Heart right ventricle (tissue), 16 donors: ENCODE results near the gene SERINC2. TPM values are rescaled to one million over a fixed set of nuclear protein-coding genes. Genes with fewer than 3 reads are reported as not detected.

Experiments
- ATAC-seq, 8 donors: fragments of 200-7000 bp; cut with Tn5 transposase; one replicate each; pipeline ENCODE4 v1.9.1; 2020; ENCODE audit warnings: mild to moderate bottlenecking in 8 of 8, moderate library complexity in 8 of 8, moderate number of reproducible peaks in 1 of 8
- DNase-seq, 2 donors: peaks; one replicate each; pipeline ENCODE4 v3.0.0-alpha.2; 2020
- H3K27ac ChIP-seq, 10 donors: fragments of 200-600 bp; sonication (generic) in 2 of 10; one replicate each; pipeline versions ENCODE4 v1.5.0 to v1.8.0; 2020 to 2022; ENCODE audit warnings: mild to moderate bottlenecking in 3 of 10
- H3K27me3 ChIP-seq, 7 donors: fragments of 200-600 bp; one replicate each; pipeline ENCODE4 v1.8.0; 2021 to 2022; ENCODE audit warnings: mild to moderate bottlenecking in 2 of 7
- H3K36me3 ChIP-seq, 9 donors: fragments of 200-600 bp; sonication (generic) in 1 of 9; one replicate each; pipeline versions ENCODE4 v1.5.0 to v1.8.0; 2020 to 2022; ENCODE audit warnings: mild to moderate bottlenecking in 2 of 9
- H3K4me1 ChIP-seq, 9 donors: fragments of 200-600 bp; sonication (generic) in 1 of 9; one replicate each; pipeline versions ENCODE4 v1.5.0 to v1.8.0; 2020 to 2022; ENCODE audit warnings: mild to moderate bottlenecking in 4 of 9
- H3K4me3 ChIP-seq, 10 donors: fragments of 200-600 bp; sonication (generic) in 2 of 10; one replicate each; pipeline versions ENCODE4 v1.5.0 to v1.8.0; 2020 to 2022; ENCODE audit warnings: mild to moderate bottlenecking in 7 of 10, moderate library complexity in 2 of 10
- H3K9me3 ChIP-seq, 11 donors: fragments of 200-600 bp in 10 of 11; sonication (generic) in 2 of 11; one replicate each; pipeline versions ENCODE4 v1.5.0 to v1.8.0; 2013 to 2022; ENCODE audit warnings: mild to moderate bottlenecking in 2 of 11, control low read depth in 1 of 11, moderate library complexity in 1 of 11
- WGBS, 2 donors: extraction: QIAGEN DNeasy Blood & Tissue Kit; methylation state at CpG; one replicate each; pipeline ENCODE4 v1.1.7; 2013; ENCODE audit warnings: inconsistent platforms in 1 of 2; 5-methylcytosine and 5-hydroxymethylcytosine counted together
- intact Hi-C, 10 donors: fragments of 100-400 bp; cut with DNase I; formaldehyde crosslinking; loops; one replicate each; pipeline versions ENCODE4 v1.11.1 to v1.14.2; 2022
- polyA plus RNA-seq, 2 donors: library from polyadenylated mRNA; stranded (reverse); fragments of 200-250 nt; gene quantifications; one replicate each; pipeline ENCODE4 v1.2.3, GENCODE V29; 2013
- total RNA-seq, 10 donors: library from RNA; stranded (reverse); fragmentation: NEBNext Ultra II Directional in 3 of 10; extraction: Animal tissue kit (Norgen Biotek cat#: 25700) in 3 of 10; gene quantifications; one replicate each; pipeline versions ENCODE4 v1.2.1 to v1.2.4, GENCODE V29; 2021 to 2023
- TF ChIP-seq, protein P1 (sequence below), 9 donors: fragments of 200-600 bp; sonication (generic) in 2 of 9; IDR thresholded peaks; one replicate each; pipeline versions ENCODE4 v1.5.0 to v1.8.0; 2021 to 2022; ENCODE audit warnings: antibody characterized with exemption in 9 of 9, mild to moderate bottlenecking in 5 of 9, moderate library complexity in 1 of 9
- donor health status: Arrhythmogenic right ventricular cardiomyopathy.
- donor health status: ischemic (EF 13 %, LVEDD 7.1; RV severe dilation, severe dysfunction).
- donor health status: healthy with polysubstance abuse.
- donor health status: DM: no; HTN: yes; CAD: no.
- donor health status: DM: no; HTN: no; CAD: no.
- donor health status: ischemic (EF 25% LVEDD 6.9; RV normal size, moderate dysfunction).
- donor health status: ischemic (EF 25% LVEDD 5.7; RV mildly dilated, moderate dysfunction).
- donor health status: healthy.
- donor health status: DM: yes; HTN: yes; CAD: no.
- donor health status: Ischemic cardiomyopathy.
- donor health status: ischemic (EF 35%, LVEDD 5.7; RV mildly dilated, moderate dysfunction).
- donor health status: nonischemic (EF 11% LVEDD 7.7; RV severe dilation, severe dysfunction).
- donor health status: DM: yes; HTN: yes; CAD: no.
- donor health status: PGD.
- donor health status: ischemic (EF 29% LVEDD 5.4; RV normal size, mild dysfunction).
- donor health status: nonischemic (EF 23%, LVEDD 6.1; RV moderate dilation, normal function).

The SERINC2 gene
- total and polyA plus RNA-seq, 12 donors, result 0.71 to 7.6 (median 1.9) TPM

DNA sequence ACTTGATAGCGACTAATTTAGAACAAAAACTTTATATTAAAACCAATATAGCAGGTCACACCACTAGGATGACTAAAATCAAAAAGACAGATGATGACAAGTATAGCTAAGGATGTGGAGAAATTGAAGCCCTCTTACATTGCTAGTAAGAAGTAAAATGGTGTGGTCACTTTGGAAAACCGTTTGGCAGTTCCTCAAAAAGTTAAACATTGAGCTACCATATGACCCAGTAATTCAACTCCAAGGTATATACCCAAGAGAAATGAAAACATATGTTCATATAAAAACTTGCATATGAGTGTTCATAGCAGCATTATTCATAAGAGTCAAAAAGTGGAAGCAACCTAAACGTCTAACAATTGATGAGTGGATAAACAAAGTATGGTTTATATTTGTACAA is 13.0 kb upstream of the SERINC2 start:
- peaks cover 0 to 17% (median under 1%) of the 10 kb centered on the region in 9 donors for H3K4me1 ChIP-seq
- no peaks in the 10 kb centered on the region for H3K27me3 ChIP-seq
- H3K36me3 ChIP-seq, result no peaks in the 10 kb centered on the region
- WGBS, 2 donors, result 67 to 79% methylated on average over 3 of the region's 3 CpGs
- intact Hi-C loops, result loop anchor here in 4 of 10 donors (5.0 to 10.0 kb wide), 2 partner anchors 145 to 147 kb away; no protein-coding TSS in a partner anchor
- DNase-seq (no peak), ATAC-seq (no peak)
- H3K27ac ChIP-seq, result no peak overlapping the region
- H3K4me3 ChIP-seq, result no peak overlapping the region
- no peaks in the 10 kb centered on the region for H3K9me3 ChIP-seq
- TF ChIP-seq, protein P1, sequence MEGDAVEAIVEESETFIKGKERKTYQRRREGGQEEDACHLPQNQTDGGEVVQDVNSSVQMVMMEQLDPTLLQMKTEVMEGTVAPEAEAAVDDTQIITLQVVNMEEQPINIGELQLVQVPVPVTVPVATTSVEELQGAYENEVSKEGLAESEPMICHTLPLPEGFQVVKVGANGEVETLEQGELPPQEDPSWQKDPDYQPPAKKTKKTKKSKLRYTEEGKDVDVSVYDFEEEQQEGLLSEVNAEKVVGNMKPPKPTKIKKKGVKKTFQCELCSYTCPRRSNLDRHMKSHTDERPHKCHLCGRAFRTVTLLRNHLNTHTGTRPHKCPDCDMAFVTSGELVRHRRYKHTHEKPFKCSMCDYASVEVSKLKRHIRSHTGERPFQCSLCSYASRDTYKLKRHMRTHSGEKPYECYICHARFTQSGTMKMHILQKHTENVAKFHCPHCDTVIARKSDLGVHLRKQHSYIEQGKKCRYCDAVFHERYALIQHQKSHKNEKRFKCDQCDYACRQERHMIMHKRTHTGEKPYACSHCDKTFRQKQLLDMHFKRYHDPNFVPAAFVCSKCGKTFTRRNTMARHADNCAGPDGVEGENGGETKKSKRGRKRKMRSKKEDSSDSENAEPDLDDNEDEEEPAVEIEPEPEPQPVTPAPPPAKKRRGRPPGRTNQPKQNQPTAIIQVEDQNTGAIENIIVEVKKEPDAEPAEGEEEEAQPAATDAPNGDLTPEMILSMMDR (IDR thresholded peaks at IDR 0.05), result no peak

DNA sequence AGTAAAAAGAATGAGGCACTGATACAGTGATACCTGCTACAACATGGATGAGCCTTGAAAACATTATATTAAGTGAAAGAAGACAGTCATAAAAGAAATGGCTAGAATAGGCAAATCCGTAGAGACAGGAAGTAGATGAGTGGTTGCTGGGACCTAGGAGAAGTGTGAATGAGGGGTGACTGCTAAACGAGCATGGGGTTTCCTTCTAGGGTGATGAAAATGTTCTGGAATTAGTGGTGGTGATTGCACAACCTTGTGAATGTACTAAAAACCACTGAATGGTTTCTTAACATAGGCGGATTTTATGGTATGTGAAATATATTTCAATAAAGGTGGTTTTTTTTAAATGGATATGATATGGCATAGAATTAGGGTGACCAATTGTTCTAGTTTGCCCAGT is 12.6 kb upstream of the SERINC2 start:
- TF ChIP-seq, protein P1 (IDR thresholded peaks at IDR 0.05), result no peak
- Histone ChIP-seq H3K4me1 (peaks cover 0 to 15% (median 0%) of the 10 kb centered on the region in 9 donors), H3K36me3 (no peaks in the 10 kb centered on the region), H3K27me3 (no peaks in the 10 kb centered on the region), H3K9me3 (no peaks in the 10 kb centered on the region), H3K27ac (no peak overlapping the region), H3K4me3 (no peak overlapping the region)
- 50% methylated on average over 3 of the region's 3 CpGs for WGBS, 2 donors
- intact Hi-C loops, result no loop called here
- ATAC-seq (no peak), DNase-seq (no peak)

DNA sequence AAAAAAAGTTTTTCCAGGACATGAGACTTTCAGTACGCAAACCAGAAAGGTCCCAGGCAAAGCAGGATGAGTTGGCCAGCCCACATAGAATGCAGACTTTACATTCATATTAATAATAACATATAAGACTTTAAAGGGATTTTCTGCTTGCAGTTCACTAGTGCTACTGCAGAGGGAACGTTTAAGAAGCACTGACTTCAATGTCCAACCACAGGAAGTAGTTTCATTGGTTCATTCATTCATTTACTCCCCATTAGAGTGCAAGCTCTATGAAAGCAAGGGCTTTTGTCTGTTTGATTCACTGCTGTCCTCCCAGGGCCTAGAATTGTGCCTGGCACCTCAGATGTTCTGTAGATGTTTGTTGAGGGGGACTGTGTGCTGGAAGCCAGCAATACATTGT is 11.8 kb upstream of the SERINC2 start:
- Histone ChIP-seq H3K4me3 (no peak overlapping the region), H3K36me3 (no peaks in the 10 kb centered on the region), H3K27me3 (no peaks in the 10 kb centered on the region), H3K4me1 (peaks cover 0 to 15% (median 0%) of the 10 kb centered on the region in 9 donors), H3K27ac (no peak overlapping the region), H3K9me3 (no peaks in the 10 kb centered on the region)
- intact Hi-C loops, result no loop called here
- no peak for DNase-seq
- 44 to 57% methylated on average over 2 of the region's 2 CpGs for WGBS, 2 donors
- no peak for ATAC-seq
- TF ChIP-seq, protein P1 (IDR thresholded peaks at IDR 0.05), result no peak

DNA sequence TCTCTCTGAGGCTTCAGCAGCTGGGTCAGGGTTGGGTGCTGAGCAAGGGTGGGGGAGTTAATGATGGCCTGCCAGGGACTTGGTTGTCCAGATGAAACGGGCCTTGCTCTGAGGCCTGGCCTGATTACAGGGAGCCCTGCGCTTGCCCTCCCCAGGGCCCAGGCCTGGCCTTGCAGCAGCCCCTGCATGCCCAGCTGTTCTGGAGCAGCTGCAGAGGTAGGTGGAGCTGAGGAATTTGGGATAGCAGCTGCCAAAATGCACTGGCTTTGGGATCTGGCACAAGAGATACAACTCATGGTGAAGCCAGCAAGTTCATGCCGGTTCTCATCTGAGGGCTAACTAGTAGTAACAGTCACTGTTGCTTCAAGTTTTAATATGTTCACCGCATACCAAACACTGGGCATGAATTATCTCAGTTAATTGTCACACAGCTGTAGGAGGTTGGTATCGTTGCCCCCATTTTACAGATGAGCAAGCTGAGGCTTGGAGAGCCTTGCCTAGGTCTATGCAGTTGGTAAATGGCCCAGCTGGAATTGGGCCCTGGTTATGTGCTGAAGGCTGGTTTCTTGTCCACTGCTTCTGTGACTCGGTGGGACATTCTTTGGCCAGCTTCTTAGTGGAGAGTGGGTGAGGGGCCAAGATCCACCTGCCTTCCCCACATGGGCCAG is 7.3 kb upstream of the SERINC2 start:
- TF ChIP-seq, protein P1 (IDR thresholded peaks at IDR 0.05), result no peak
- no peak for ATAC-seq
- Histone ChIP-seq H3K27me3 (peaks cover 0 to 9% (median 0%) of the 10 kb centered on the region in 7 donors), H3K4me3 (no peak overlapping the region), H3K36me3 (no peaks in the 10 kb centered on the region), H3K27ac (no peak overlapping the region), H3K4me1 (peaks cover 0 to 2% (median 0%) of the 10 kb centered on the region in 9 donors), H3K9me3 (no peaks in the 10 kb centered on the region)
- intact Hi-C loops, result no loop called here
- DNase-seq, result no peak
- 89 to 92% methylated on average over 6 of the region's 6 CpGs for WGBS, 2 donors
